ENCODE results near the gene LTBP1. TPM values are rescaled to one million over a fixed set of nuclear protein-coding genes. Genes with fewer than 3 reads are reported as not detected.

LTBP1 gene
- total and polyA plus RNA-seq, 2 experiments from 2014 or later = 35.6 to 68.9 TPM

DNA sequence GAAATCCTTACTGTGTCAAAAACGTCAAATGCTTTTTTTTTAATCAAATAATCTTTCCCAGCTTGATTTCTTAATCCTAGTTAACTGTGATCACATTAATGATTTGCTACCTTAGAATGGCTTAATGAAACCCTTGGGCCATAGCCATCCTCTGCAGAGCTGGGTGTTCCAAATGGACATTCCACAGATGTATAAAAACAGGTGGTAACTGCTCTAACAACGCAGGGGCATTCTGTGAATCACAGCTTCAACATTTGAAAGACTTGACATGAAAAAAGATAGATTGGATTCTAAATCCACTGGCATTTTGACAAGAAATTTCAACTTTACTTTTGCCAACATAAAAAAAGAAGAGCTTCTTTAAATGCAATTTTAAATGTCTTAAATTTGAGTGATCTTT is 459.9 kb downstream of the LTBP1 start:
- H3K27ac ChIP-seq = no peak overlapping the region
- H3K79me2 ChIP-seq = no peaks in the 10 kb centered on the region
- 72% methylated on average over 2 of the region's 2 CpGs for WGBS (ENCODE audit: low lambda C conversion rate, missing lambda C conversion rate)
- no peaks in the 10 kb centered on the region for H3K9me3 ChIP-seq (ENCODE audit: low read depth)
- H2AFZ ChIP-seq = no peak overlapping the region
- TF ChIP-seq EZH2 (IDR thresholded peaks at IDR 0.05; ENCODE audit: borderline replicate concordance) (no peak), EZH2phosphoT487 (IDR thresholded peaks at IDR 0.05; ENCODE audit: low read depth, severe bottlenecking, unreplicated experiment) (no peak)
- TF ChIP-seq, protein P1, sequence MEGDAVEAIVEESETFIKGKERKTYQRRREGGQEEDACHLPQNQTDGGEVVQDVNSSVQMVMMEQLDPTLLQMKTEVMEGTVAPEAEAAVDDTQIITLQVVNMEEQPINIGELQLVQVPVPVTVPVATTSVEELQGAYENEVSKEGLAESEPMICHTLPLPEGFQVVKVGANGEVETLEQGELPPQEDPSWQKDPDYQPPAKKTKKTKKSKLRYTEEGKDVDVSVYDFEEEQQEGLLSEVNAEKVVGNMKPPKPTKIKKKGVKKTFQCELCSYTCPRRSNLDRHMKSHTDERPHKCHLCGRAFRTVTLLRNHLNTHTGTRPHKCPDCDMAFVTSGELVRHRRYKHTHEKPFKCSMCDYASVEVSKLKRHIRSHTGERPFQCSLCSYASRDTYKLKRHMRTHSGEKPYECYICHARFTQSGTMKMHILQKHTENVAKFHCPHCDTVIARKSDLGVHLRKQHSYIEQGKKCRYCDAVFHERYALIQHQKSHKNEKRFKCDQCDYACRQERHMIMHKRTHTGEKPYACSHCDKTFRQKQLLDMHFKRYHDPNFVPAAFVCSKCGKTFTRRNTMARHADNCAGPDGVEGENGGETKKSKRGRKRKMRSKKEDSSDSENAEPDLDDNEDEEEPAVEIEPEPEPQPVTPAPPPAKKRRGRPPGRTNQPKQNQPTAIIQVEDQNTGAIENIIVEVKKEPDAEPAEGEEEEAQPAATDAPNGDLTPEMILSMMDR (IDR thresholded peaks at IDR 0.05; ENCODE audit: poor library complexity) = no peak
- H3K27me3 ChIP-seq = no peaks in the 10 kb centered on the region
- no peaks in the 10 kb centered on the region for H4K20me1 ChIP-seq (ENCODE audit: insufficient read depth, poor library complexity, severe bottlenecking)
- H3K4me1 ChIP-seq (ENCODE audit: insufficient read depth) = no peaks in the 10 kb centered on the region
- H3K36me3 ChIP-seq (replicated peaks; ENCODE audit: insufficient read depth, low read depth) = no peaks in the 10 kb centered on the region
- H3K4me3 ChIP-seq = no peak overlapping the region
- H3K9me2 ChIP-seq (replicated peaks; ENCODE audit: insufficient read depth) = no peaks in the 10 kb centered on the region
- no peak overlapping the region for H3K4me2 ChIP-seq
- DNase-seq (ENCODE audit: low spot score) = no peak

DNA sequence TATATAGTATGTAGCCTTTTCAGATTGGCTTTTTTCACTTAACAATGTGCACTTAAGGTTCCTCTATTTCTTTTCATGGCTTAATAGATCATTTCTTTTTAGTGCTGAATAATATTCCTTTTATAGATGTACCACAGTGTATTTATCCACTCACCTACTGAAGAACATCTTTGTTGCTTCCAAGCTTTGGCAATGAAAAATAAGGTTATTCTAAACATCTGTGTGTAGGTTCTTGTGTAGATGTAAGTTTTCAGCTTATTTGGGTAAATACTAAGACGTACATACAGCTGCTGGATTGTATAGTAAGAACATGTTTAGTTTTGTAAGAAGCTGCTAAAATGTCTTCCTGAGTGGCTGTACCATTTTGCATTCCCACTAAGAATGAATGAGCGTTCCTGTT is 461.4 kb downstream of the LTBP1 start:
- H3K4me3 ChIP-seq = no peak overlapping the region
- no peak for DNase-seq (ENCODE audit: low spot score)
- H3K27ac ChIP-seq = no peak overlapping the region
- H2AFZ ChIP-seq = no peak overlapping the region
- H3K9me3 ChIP-seq (ENCODE audit: low read depth) = no peaks in the 10 kb centered on the region
- H3K4me1 ChIP-seq (ENCODE audit: insufficient read depth) = no peaks in the 10 kb centered on the region
- WGBS (ENCODE audit: low lambda C conversion rate, missing lambda C conversion rate) = 95% methylated on average over 2 of the region's 2 CpGs
- H3K36me3 ChIP-seq (replicated peaks; ENCODE audit: insufficient read depth, low read depth) = no peaks in the 10 kb centered on the region
- H3K9me2 ChIP-seq (replicated peaks; ENCODE audit: insufficient read depth) = no peaks in the 10 kb centered on the region
- H3K4me2 ChIP-seq = no peak overlapping the region
- TF ChIP-seq, protein P1 (IDR thresholded peaks at IDR 0.05; ENCODE audit: poor library complexity) = no peak
- TF ChIP-seq EZH2phosphoT487 (IDR thresholded peaks at IDR 0.05; ENCODE audit: low read depth, severe bottlenecking, unreplicated experiment) (no peak), EZH2 (IDR thresholded peaks at IDR 0.05; ENCODE audit: borderline replicate concordance) (no peak)
- no peaks in the 10 kb centered on the region for H3K79me2 ChIP-seq
- H3K27me3 ChIP-seq = no peaks in the 10 kb centered on the region
- no peaks in the 10 kb centered on the region for H4K20me1 ChIP-seq (ENCODE audit: insufficient read depth, poor library complexity, severe bottlenecking)

DNA sequence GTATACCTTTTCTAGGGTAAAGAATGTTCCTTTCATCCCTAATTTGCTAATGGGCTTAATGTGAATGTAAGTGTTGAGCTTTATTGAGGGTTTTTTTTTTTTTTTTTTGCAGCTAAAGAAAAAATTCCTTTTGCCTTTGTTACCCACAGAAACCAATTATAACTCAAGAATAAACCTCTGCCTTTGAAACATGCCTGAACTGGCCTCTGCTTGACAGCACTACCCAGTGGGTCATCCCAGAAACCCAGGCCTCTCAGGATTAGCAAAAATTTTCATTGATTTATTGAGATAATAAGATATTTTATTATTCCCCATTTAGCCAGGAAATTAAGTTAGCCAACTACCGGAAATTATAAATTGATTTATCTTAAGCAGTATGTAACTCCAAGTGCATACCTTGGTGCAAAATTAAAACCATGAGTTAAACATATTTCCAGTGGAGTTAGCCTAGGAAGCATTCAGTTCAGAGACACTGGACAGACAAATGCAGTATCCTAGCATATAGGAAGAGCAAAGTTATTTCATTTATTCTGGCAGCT is 462.7 kb downstream of the LTBP1 start:
- Histone ChIP-seq H3K36me3 (replicated peaks; ENCODE audit: insufficient read depth, low read depth) (no peaks in the 10 kb centered on the region), H3K9me3 (ENCODE audit: low read depth) (no peaks in the 10 kb centered on the region), H3K27ac (no peak overlapping the region), H2AFZ (no peak overlapping the region), H4K20me1 (ENCODE audit: insufficient read depth, poor library complexity, severe bottlenecking) (no peaks in the 10 kb centered on the region), H3K4me3 (no peak overlapping the region), H3K4me1 (ENCODE audit: insufficient read depth) (no peaks in the 10 kb centered on the region), H3K27me3 (no peaks in the 10 kb centered on the region), H3K4me2 (no peak overlapping the region), H3K79me2 (no peaks in the 10 kb centered on the region), H3K9me2 (replicated peaks; ENCODE audit: insufficient read depth) (no peaks in the 10 kb centered on the region)
- WGBS (ENCODE audit: low lambda C conversion rate, missing lambda C conversion rate) = 94% methylated on average over 1 of the region's 1 CpG
- TF ChIP-seq EZH2 (IDR thresholded peaks at IDR 0.05; ENCODE audit: borderline replicate concordance) (no peak), EZH2phosphoT487 (IDR thresholded peaks at IDR 0.05; ENCODE audit: low read depth, severe bottlenecking, unreplicated experiment) (no peak)
- TF ChIP-seq, protein P1 (IDR thresholded peaks at IDR 0.05; ENCODE audit: poor library complexity) = no peak
- DNase-seq (ENCODE audit: low spot score) = no peak

All from hepatocyte (in vitro differentiated cells).